Neural cell (in vitro differentiated cells): ENCODE measurements around the gene ZNF462.

Source experiments
- CTCF ChIP-seq: fragments of 450-650 bp; IDR thresholded peaks from 2 replicates; pipeline ENCODE4 v1.5.1; 2014; ENCODE audit warnings: antibody characterized with exemption, mild to moderate bottlenecking, moderate library complexity; ENCODE audit not compliant: poor library complexity, severe bottlenecking
- EZH2 ChIP-seq: fragments of 200-600, 300-800 bp; shearing (Covaris generic), sonication (generic); IDR thresholded peaks from 2 replicates; pipeline ENCODE4 v1.6.1; 2014; ENCODE audit warnings: antibody characterized with exemption, low read length, borderline replicate concordance, mild to moderate bottlenecking; ENCODE audit not compliant: insufficient read depth, poor library complexity, severe bottlenecking
- RAD21 ChIP-seq: fragments of 450-650 bp; conservative IDR thresholded peaks from 2 replicates; pipeline ENCODE4 v1.6.1; 2014; ENCODE audit warnings: antibody characterized with exemption, mild to moderate bottlenecking, moderate library complexity

GRCh38 chr9:106976772-106977171, 113.8 kb downstream of the ZNF462 start:
- TF ChIP-seq EZH2 (no peak), CTCF (no peak), RAD21 (no peak)
